HCT116 (cell line): ENCODE data around the gene CARD8. TPM values are rescaled to one million over a fixed set of nuclear protein-coding genes. Genes with fewer than 3 reads are reported as not detected.

ENCODE experiments used
- ATAC-seq: fragments of 200-7000 bp; cut with Tn5 transposase; 2 replicates; pipeline ENCODE4 v1.9.1; 2020; ENCODE audit warnings: mild to moderate bottlenecking, moderate library complexity
- BruUV-seq: library from RNA; stranded (reverse); fragments of 400-500 nt; replicated peaks from 2 replicates; lab custom pipeline; 2021; lab: Mats Ljungman, UMichigan
- CTCF ChIA-PET: fragments of 300-600 bp; sonication (Branson Sonifier 250); formaldehyde crosslinking; loops from one replicate; lab custom pipeline; 2021; ENCODE audit warnings: antibody characterized with exemption; lab: Charles Lee
- POLR2A ChIA-PET: fragments of 300-600, 350-600 bp; sonication (Branson Sonifier 250); formaldehyde crosslinking; loops from one replicate; lab custom pipeline; 2021; ENCODE audit warnings: antibody characterized with exemption; lab: Charles Lee
- RAD21 ChIA-PET, 2 experiments: fragments of 300-600 bp; sonication (Branson Sonifier 250); formaldehyde crosslinking; loops; one replicate each; lab custom pipeline; 2023; ENCODE audit warnings: low total read pairs in 2 of 2; ENCODE audit not compliant: uncharacterized antibody in 2 of 2, unreplicated experiment in 2 of 2, low non-redundant PET in 1 of 2; lab: Charles Lee
- DNase-seq: peaks from one replicate; pipeline ENCODE4 v3.0.0-alpha.2; 2010; ENCODE audit warnings: low read depth, low spot score
- H2AFZ ChIP-seq: fragments of 200-600 bp; shearing (Covaris generic), sonication (generic); 2 replicates; pipeline ENCODE4 v1.6.1; 2017; ENCODE audit warnings: low read depth, mixed run types, mixed read lengths, antibody characterized with exemption, low read length; ENCODE audit not compliant: poor library complexity, severe bottlenecking
- H3K27ac ChIP-seq: 2 replicates; pipeline ENCODE4 v1.5.1; 2012; ENCODE audit warnings: low read depth, low read length
- H3K27me3 ChIP-seq: fragments of 200-600 bp; sonication (generic); 2 replicates; pipeline ENCODE4 v1.6.1; 2016; ENCODE audit warnings: mixed run types, low read length, mixed read lengths; ENCODE audit not compliant: insufficient read depth
- H3K36me3 ChIP-seq, 2 experiments: fragments of 200-500 bp in 1 of 2; fragments of 200-600 bp in 1 of 2; sonication (Bioruptor generic) in 1 of 2; sonication (generic) in 1 of 2; 2 replicates each; pipeline versions ENCODE4 v1.5.1 to v1.6.1; 2014 to 2016; ENCODE audit warnings: low read length in 2 of 2, inconsistent platforms in 1 of 2, mixed read lengths in 1 of 2, mixed run types in 1 of 2; ENCODE audit not compliant: insufficient read depth in 2 of 2, control insufficient read depth in 1 of 2
- H3K4me1 ChIP-seq, 2 experiments: fragments of 200-600 bp in 1 of 2; sonication (generic) in 1 of 2; 2 replicates each; pipeline versions ENCODE4 v1.5.1 to v1.6.1; 2012 to 2017; ENCODE audit warnings: low read length in 2 of 2, inconsistent platforms in 1 of 2, mild to moderate bottlenecking in 1 of 2, mixed read lengths in 1 of 2, mixed run types in 1 of 2, moderate library complexity in 1 of 2; ENCODE audit not compliant: insufficient read depth in 2 of 2, control insufficient read depth in 1 of 2
- H3K4me2 ChIP-seq: fragments of 200-600 bp; sonication (generic); 2 replicates; pipeline ENCODE4 v1.6.1; 2017; ENCODE audit warnings: mixed run types, low read length, mixed read lengths
- H3K4me3 ChIP-seq, 2 experiments: fragments of 200-600 bp in 1 of 2; sonication (generic) in 1 of 2; replicated peaks in 1 of 2; 2 replicates each; pipeline ENCODE4 v1.5.1; 2011 to 2016; ENCODE audit warnings: low read length in 2 of 2, control low read depth in 1 of 2, low read depth in 1 of 2, mild to moderate bottlenecking in 1 of 2, mixed read lengths in 1 of 2, mixed run types in 1 of 2
- H3K79me2 ChIP-seq: fragments of 200-600 bp; sonication (generic); 2 replicates; pipeline ENCODE4 v1.6.1; 2017; ENCODE audit warnings: mild to moderate bottlenecking, mixed run types, low read length, moderate library complexity, mixed read lengths; ENCODE audit not compliant: insufficient read depth
- H3K9ac ChIP-seq: fragments of 200-600 bp; sonication (generic); 2 replicates; pipeline ENCODE4 v1.6.1; 2016; ENCODE audit warnings: low read length, mixed read lengths
- H3K9me2 ChIP-seq: fragments of 200-600 bp; sonication (generic), shearing (Covaris generic); 2 replicates; pipeline ENCODE4 v1.6.1; 2017; ENCODE audit warnings: mixed run types, mild to moderate bottlenecking, moderate library complexity; ENCODE audit not compliant: insufficient read depth
- H3K9me3 ChIP-seq, 2 experiments: fragments of 200-500 bp in 1 of 2; fragments of 200-600 bp in 1 of 2; sonication (Bioruptor generic) in 1 of 2; sonication (generic) in 1 of 2; 2 replicates each; pipeline ENCODE4 v1.6.1; 2014 to 2017; ENCODE audit warnings: low read length in 2 of 2, mixed read lengths in 2 of 2, inconsistent platforms in 1 of 2, low read depth in 1 of 2, mild to moderate bottlenecking in 1 of 2, mixed run types in 1 of 2, moderate library complexity in 1 of 2; ENCODE audit not compliant: control insufficient read depth in 1 of 2, insufficient read depth in 1 of 2
- H4K20me1 ChIP-seq: fragments of 200-600 bp; sonication (generic), shearing (Covaris generic); 2 replicates; pipeline ENCODE4 v1.6.1; 2017; ENCODE audit warnings: mixed run types, mild to moderate bottlenecking, moderate library complexity; ENCODE audit not compliant: insufficient read depth
- CBX3 ChIP-seq: IDR thresholded peaks from 2 replicates; pipeline ENCODE4 v1.6.1; 2012; ENCODE audit warnings: low read depth
- CTCF ChIP-seq, 3 experiments: fragments of 200-600 bp in 1 of 3; sonication (generic) in 1 of 3; IDR thresholded peaks in 2 of 3; conservative IDR thresholded peaks in 1 of 3; 2 replicates each; pipeline ENCODE4 v1.5.1; 2012 to 2017; ENCODE audit warnings: low read depth in 2 of 3, low read length in 2 of 3, antibody characterized with exemption in 1 of 3, borderline replicate concordance in 1 of 3, control low read depth in 1 of 3, mild to moderate bottlenecking in 1 of 3, mixed read lengths in 1 of 3, mixed run types in 1 of 3, moderate library complexity in 1 of 3; ENCODE audit not compliant: insufficient read depth in 1 of 3
- EGR1 ChIP-seq: IDR thresholded peaks from 2 replicates; pipeline ENCODE4 v1.6.1; 2012; ENCODE audit warnings: low read depth
- ELF1 ChIP-seq: IDR thresholded peaks from 2 replicates; pipeline ENCODE4 v1.6.1; 2012; ENCODE audit warnings: low read depth, borderline replicate concordance
- EZH2phosphoT487 ChIP-seq: fragments of 200-600 bp; IDR thresholded peaks from 2 replicates; pipeline ENCODE4 v1.6.1; 2018; ENCODE audit warnings: antibody characterized with exemption, borderline replicate concordance
- POLR2A ChIP-seq: IDR thresholded peaks from 2 replicates; pipeline ENCODE4 v1.7.0; 2011; ENCODE audit warnings: borderline replicate concordance; ENCODE audit not compliant: insufficient read depth, insufficient read length; ENCODE audit errors: extremely low read depth
- POLR2AphosphoS5 ChIP-seq: IDR thresholded peaks from 2 replicates; pipeline ENCODE4 v1.6.1; 2011; ENCODE audit warnings: mild to moderate bottlenecking, low read depth, low read length, moderate library complexity
- RAD21 ChIP-seq: IDR thresholded peaks from 2 replicates; pipeline ENCODE4 v1.6.1; 2012; ENCODE audit warnings: low read depth, mild to moderate bottlenecking
- SIN3A ChIP-seq: IDR thresholded peaks from 2 replicates; pipeline ENCODE4 v1.6.1; 2012; ENCODE audit warnings: low read depth
- SP1 ChIP-seq: IDR thresholded peaks from 2 replicates; pipeline ENCODE4 v1.6.1; 2012; ENCODE audit warnings: low read depth
- TCF7L2 ChIP-seq: IDR thresholded peaks from 2 replicates; pipeline ENCODE4 v1.7.0; 2011; ENCODE audit warnings: borderline replicate concordance, inconsistent platforms; ENCODE audit not compliant: insufficient read depth, insufficient read length; ENCODE audit errors: extremely low read depth
- intact Hi-C: fragments of 100-400 bp; cut with micrococcal nuclease; formaldehyde crosslinking; loops from 2 replicates; pipeline ENCODE4 v1.10.0; 2022
- total RNA-seq: library from RNA; stranded (reverse); gene quantifications from one replicate; pipeline ENCODE4 v1.2.1, GENCODE V29; 2021; ENCODE audit not compliant: unreplicated experiment
- TF ChIP-seq, protein P1 (sequence below): IDR thresholded peaks from 2 replicates; pipeline ENCODE4 v1.6.1; 2011; ENCODE audit warnings: mild to moderate bottlenecking, low read length, moderate library complexity; ENCODE audit not compliant: insufficient replicate concordance; ENCODE audit errors: extremely low read depth
- TF ChIP-seq, protein P2 (sequence below): IDR thresholded peaks from 2 replicates; pipeline ENCODE4 v1.6.1; 2012

Gene CARD8
- total RNA-seq, 1 experiment from 2014 or later: 17.5 TPM

DNA sequence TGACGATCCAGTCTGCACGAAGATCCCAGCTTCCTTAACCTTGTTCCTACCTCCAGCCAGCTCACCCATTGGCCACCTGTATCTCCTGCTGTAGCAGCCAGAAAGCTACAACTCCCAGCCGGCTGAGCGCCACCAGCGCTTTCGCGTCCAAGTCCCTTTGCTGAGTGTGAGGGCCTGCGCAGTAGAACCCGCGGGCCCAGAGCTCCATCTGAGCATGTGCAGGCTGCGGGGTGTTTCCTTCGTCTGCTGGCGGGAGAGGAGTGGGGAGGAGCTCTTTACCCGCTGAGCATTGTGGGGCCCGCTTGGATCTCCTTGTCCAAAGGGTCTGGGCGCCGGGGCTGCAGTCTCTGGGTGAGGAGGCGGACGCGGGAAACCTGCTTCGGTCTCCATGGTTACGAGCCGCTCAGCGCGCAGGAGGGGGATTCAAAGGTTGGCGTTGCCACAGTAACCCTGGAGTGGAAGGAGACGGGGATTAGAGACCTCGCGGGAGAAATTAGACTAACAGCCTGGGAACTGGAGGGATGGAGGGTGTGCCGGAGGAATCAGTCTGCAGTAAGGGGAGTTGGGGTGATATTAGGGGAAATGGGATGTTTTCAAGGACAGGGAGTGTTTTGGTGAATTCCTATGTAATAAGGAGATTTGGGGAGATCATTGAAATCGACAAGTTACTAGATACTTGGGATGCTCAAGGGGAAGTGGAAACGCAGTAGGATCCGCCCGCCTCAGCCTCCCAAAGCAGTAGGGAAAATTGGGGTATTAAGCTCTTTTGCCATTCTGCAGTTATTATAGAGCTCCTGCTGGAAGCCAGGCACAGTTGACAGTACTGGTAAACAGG, 51.7 kb downstream of the CARD8 start (continued):
- peak; percentile 11 for TF ChIP-seq TCF7L2
- TF ChIP-seq EZH2phosphoT487: no peak
- TF ChIP-seq CBX3: 0 out of 2 replicates have a peak, but pooled peaks have one; percentile 8
- no peak for TF ChIP-seq EGR1
- TF ChIP-seq POLR2A: peak; percentile 80

DNA sequence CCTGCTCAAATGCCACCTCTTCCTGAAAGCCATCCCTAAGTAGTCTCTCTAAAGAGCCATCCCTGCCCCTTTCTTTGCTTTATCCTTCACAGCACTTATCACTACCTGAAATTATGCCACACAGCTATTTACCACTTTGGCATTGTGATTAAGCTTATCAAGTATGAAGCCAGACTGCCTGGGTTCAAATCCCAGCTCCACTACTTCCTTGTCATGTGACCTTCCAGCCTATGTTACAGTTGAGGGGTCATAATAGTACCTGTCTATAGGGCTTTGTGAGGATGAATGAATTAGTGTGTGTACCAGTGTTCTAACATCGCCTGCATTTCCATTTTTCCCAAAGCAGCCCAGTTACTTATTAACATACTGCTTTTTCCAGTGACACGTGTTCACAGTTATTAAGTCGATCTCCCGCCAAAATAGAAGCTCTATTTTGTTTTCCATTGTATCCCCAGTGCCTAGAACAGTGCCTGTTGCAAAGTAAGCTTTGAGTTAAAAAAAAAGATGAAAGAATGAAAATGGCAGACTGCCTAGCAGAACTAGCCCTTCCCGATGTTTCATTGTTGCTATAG, 52.4 kb downstream of the CARD8 start:
- peak overlapping the region; percentile 88 for H3K4me2 ChIP-seq
- TF ChIP-seq SIN3A: peak; percentile 52; the same call in 1 of the 2 replicates
- TF ChIP-seq SP1: peak; percentile 11; the same call in 1 of the 2 replicates
- TF ChIP-seq ELF1: peak; percentile 44; the same call in 1 of the 2 replicates
- TF ChIP-seq, protein P1, sequence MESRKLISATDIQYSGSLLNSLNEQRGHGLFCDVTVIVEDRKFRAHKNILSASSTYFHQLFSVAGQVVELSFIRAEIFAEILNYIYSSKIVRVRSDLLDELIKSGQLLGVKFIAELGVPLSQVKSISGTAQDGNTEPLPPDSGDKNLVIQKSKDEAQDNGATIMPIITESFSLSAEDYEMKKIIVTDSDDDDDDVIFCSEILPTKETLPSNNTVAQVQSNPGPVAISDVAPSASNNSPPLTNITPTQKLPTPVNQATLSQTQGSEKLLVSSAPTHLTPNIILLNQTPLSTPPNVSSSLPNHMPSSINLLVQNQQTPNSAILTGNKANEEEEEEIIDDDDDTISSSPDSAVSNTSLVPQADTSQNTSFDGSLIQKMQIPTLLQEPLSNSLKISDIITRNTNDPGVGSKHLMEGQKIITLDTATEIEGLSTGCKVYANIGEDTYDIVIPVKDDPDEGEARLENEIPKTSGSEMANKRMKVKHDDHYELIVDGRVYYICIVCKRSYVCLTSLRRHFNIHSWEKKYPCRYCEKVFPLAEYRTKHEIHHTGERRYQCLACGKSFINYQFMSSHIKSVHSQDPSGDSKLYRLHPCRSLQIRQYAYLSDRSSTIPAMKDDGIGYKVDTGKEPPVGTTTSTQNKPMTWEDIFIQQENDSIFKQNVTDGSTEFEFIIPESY: no peak
- TF ChIP-seq CTCF (IDR thresholded peaks at IDR 0.05 in 2 of 3, conservative IDR thresholded peaks at IDR 0.05 in 1 of 3; ENCODE audit: borderline replicate concordance in 1 of 3, insufficient read depth in 1 of 3, low read depth in 2 of 3, low read length in 2 of 3): no peak
- TF ChIP-seq CBX3: peak; percentile 26
- no peak for TF ChIP-seq RAD21
- TF ChIP-seq, protein P2, sequence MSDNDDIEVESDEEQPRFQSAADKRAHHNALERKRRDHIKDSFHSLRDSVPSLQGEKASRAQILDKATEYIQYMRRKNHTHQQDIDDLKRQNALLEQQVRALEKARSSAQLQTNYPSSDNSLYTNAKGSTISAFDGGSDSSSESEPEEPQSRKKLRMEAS: peak; percentile 73
- no peak for TF ChIP-seq POLR2AphosphoS5
- TF ChIP-seq, all 23 proteins: peak for 5
- DNase-seq: peak; percentile 24
- H3K79me2 ChIP-seq: 0 out of 2 replicates have a peak, but pooled peaks cover 5% of the 10 kb centered on the region
- TSS peak; percentile 90 for BruUV-seq
- RAD21 ChIA-PET: interaction anchor here (0.5 to 1.6 kb wide), 5 partner anchors 26 to 68 kb away, joined by 3 to 5 read pairs (median 4); no protein-coding TSS in a partner anchor
- no peaks in the 10 kb centered on the region for H3K9me3 ChIP-seq
- CTCF ChIA-PET: interaction anchor here (1.6 to 2.1 kb wide), 2 partner anchors 9 to 57 kb away, joined by 8 to 14 read pairs; no protein-coding TSS in a partner anchor
- H3K27me3 ChIP-seq: no peaks in the 10 kb centered on the region
- H2AFZ ChIP-seq: peak overlapping the region; percentile 80
- H3K9ac ChIP-seq: peak overlapping the region; percentile 79
- H4K20me1 ChIP-seq: no peaks in the 10 kb centered on the region
- POLR2A ChIA-PET: interaction anchor here (0.6 to 2.9 kb wide), 14 partner anchors 9 to 1870 kb away, joined by 3 to 14 read pairs (median 4); partner anchors contain the start of genes CARD8, LIG1, PLA2G4C and ZSWIM9
- intact Hi-C loops: no loop called here
- H3K4me1 ChIP-seq: peaks cover 9 to 26% of the 10 kb centered on the region in 2 experiments; a peak in 3 of 4 replicates
- peak overlapping the region; percentile 72 to 91 for H3K4me3 ChIP-seq
- peak overlapping the region; percentile 70 for H3K27ac ChIP-seq
- ATAC-seq: peak; percentile 17; the same call in 1 of the 2 replicates
- no peaks in the 10 kb centered on the region for H3K36me3 ChIP-seq
- no peaks in the 10 kb centered on the region for H3K9me2 ChIP-seq
